Fibroblast of skin of abdomen (primary cell): ENCODE measurements around the gene KLK13. TPM values are rescaled to one million over a fixed set of nuclear protein-coding genes. Genes with fewer than 3 reads are reported as not detected.

Experiments used
- DNase-seq: peaks from one replicate; pipeline ENCODE4 v3.0.0-alpha.2; 2013
- polyA plus RNA-seq, 2 experiments: library from polyadenylated mRNA; unstranded; fragments of 120-200 nt; gene quantifications; one replicate each; pipeline ENCODE4 v1.2.1, GENCODE V29; 2013; ENCODE audit not compliant: insufficient read length in 2 of 2

Gene KLK13, protein sequence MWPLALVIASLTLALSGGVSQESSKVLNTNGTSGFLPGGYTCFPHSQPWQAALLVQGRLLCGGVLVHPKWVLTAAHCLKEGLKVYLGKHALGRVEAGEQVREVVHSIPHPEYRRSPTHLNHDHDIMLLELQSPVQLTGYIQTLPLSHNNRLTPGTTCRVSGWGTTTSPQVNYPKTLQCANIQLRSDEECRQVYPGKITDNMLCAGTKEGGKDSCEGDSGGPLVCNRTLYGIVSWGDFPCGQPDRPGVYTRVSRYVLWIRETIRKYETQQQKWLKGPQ
- polyA plus RNA-seq (2013, experiment 1 of 2; ENCODE audit: insufficient read length) = not detected
- polyA plus RNA-seq (2013, experiment 2 of 2; ENCODE audit: insufficient read length) = not detected

DNA sequence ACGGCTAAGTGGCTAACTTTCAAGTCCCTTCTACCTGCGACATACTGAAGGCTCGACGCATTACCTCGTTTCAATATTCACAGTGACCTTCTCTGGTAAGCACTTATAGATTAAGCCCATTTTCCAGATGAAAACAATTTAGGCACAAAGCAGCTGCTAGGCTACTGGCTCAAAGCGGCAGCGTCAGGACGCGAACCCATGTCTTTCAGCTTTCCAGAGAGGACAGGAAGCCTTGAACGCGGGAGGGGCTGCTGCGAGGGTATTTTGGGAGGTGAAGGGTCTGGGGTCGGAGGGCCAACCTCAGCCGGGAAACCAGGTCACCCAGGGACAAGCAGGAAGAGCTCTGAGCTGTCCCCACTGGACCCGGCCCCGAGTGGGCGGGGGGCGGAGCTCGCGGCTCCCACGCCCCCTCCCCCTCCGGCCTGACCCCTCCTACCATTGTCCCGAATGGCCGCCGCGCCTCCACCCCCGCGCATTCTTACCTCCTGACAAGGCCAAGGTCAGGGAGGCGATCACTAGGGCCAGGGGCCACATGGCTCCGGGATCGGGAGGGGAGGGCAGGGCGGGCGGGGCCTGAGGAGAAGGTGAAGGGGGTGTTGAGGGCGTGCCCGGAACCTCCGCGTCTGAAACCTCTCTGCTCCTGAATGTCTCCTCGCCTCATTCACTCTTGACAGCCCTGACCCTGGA is at the start of gene KLK13:
KLK13 (minus strand) TSS at position 559 of the 687 bp plus-strand sequence; CDS start at position 534, 25 bp downstream.
- no peak for DNase-seq

DNA sequence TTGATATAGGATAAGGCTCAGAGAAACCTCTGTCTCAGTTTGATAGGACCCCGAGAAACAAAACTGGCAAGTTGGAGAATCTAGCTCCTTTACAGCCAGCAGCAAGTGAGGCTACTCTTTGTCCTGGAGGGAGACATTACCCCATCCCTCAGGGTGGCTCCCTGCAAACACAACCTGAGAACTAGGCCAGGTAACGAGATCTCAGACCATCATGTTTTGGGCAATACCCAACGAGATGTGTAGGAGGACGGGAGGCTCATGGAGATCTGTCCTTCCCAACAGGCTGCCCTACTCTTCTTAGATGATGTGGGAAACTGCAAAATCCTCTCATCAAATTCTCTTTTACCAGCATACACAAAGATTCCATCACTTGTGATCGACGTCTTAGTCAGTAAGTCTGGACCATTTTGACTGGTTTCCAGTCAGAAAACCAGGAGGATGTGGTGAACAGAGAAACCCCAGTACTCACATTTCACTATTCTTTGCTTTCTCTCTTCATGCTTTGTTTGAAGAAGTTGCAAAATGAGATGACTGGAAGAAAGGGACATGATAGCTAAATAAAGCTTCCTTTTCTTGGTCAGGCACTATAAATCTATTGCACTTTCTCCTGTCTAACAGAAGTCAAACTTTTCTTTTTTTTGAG is 49.3 kb upstream of the KLK13 start:
- DNase-seq = no peak

DNA sequence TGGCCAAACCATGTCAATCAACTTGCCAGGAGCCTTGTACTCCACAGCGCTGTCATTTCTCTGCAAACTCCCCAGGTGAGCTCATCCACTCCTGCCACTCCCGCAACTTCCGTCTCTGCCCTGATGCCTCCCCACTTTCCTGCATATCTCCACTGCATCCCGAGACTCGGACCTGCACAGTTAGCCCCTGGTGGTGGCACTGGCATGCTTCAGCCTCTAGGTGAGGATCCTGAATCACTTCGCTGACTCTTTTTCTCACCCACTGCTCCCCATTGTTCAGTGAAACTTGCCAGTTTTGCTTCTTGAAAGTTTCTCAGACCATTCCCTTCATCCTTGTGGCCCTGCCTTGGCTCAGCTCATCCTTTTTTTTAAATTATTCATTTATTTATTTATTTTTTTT is 46.7 kb upstream of the KLK13 start:
- DNase-seq = no peak

DNA sequence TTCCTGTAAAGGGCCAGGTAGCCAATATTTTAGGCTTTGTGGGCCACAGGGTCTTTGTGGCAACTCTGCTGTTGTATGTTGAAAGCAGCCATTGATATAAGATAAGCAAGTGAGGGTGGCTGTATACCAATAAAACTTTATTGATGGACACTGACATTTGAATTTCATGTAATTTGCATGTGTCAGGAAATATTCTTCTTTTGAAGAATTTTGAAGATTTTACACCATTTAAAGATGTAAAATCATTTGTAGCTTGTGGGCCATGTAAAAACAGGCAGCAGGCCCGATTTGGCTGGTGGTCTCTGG is 45.7 kb upstream of the KLK13 start:
- DNase-seq = no peak

DNA sequence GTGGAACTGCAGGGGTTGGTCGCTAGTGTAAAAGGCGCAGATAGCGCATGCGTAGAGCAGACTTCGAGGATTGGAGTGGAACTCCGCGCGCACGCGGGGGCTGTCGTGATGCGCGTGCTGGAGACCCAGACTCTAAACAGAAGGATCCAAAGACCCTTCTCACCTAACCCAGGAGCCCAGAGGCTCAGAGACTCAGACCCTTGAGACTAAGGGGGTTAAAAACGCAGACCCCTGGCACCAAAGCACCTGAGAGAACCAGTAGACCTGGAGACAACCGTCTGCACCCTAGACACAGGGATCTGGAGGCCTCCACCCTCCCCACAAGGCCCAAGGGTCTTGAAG is 43.9 kb upstream of the KLK13 start:
- DNase-seq = no peak

DNA sequence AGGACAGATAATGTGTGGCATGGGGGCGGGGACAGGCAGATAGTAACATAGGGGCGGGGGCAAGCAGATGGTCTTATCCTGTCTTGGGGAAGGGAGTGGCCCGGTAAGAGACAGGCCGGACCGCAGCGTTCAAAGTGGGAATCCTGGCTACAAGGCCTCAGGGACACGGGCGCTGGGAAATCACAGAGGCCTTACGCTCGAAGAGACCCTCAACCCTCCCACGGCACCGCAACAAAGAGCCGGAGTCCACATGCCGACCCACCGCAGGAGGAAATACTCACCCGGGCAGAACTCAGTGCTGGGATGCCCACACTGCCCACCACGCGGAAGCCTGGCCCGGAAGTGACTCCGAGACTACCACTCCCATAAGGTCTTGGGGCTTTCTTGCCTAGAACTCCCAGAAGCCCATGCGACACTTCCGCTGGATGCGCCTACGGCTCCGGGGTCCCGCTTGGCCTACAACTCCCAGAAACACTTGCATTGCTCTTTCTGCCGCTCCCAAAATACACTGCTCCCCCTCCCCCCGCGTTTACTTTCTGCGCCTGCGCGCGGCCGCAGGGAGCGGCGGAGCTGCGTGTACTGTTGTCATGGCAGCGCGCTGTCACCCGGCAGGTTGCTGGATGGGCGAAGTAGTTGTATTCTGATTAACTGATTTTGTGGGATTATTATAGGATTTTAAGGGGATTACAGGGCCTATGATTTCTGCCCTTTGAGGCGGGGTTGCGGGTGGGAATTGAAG is 43.3 kb upstream of the KLK13 start, which contains the start of gene CTU1:
CTU1 (minus strand) TSS at position 344 of the 739 bp plus-strand sequence. CDS start 3,840 bp downstream, outside the sequence.
- DNase-seq = peak; percentile 99

DNA sequence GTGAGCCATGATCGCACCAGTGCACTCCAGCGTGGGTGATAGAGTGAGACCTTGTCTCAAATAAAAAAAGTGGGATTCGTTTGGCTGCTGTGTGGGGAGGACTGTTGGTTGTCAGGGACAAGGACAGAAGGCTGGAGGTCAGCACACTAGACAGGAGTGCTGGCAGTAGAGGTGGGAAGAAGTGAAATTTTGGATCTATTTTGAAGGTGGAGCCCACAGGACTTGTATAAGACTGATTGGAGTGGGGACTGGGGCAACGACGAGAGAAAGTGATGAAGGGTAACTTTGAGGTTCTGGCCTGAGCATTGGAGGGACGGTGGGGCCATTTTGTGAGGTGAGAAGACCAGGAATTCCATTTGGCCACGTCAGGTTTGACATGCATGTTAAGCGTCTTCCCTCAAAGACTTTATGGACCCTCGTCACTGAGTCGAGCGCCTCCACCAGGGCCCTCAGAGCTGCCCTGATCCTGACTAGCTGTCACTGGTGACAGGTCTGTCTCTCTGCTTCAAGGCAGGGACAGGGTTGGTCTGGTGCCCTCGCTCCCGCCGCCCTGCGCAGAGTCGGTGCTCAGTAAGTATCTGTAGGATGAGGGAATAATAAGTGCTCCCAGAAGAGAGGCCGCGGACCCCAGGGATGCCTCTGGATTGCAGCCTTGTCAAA is 42.6 kb upstream of the KLK13 start:
- DNase-seq = peak; percentile 45

DNA sequence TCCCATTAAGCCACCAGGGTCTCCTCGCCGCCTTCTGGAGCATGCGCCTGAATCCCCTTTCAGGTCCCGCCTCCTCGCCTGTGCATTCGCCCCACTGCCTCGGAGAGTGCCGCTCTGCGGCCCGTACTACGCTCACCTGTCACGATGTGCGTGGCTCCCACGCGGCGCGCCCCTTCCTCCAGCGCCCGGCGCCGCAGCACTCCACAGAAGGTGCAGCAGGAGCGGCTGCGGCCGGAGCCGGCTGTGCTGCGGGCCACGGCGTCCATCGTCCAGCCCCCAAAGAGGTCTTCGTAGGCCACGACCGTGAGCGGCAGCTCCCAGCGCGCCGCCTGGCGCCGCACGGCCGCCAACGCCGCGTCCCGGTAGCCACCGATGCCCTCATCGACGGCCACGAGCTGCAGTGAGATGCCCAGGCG is 39.0 kb upstream of the KLK13 start:
- no peak for DNase-seq

DNA sequence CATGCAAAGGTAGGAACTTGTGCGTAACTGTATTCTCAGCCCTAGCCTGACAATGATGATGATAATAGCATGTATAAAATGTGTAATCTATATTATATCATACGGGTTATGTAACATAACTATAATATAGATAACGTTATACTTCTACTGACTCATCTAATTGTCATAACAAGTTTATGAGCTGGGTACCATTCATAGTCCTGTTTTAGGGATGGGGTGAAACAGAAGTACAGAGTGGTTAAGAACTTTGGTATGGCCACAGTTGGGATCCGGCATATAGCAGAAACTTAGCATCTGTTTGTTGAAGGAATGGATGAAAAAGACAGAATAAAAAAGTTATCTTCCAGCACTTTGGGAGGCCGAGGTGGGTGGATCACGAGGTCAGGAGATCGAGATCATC is 38.1 kb upstream of the KLK13 start:
- no peak for DNase-seq

DNA sequence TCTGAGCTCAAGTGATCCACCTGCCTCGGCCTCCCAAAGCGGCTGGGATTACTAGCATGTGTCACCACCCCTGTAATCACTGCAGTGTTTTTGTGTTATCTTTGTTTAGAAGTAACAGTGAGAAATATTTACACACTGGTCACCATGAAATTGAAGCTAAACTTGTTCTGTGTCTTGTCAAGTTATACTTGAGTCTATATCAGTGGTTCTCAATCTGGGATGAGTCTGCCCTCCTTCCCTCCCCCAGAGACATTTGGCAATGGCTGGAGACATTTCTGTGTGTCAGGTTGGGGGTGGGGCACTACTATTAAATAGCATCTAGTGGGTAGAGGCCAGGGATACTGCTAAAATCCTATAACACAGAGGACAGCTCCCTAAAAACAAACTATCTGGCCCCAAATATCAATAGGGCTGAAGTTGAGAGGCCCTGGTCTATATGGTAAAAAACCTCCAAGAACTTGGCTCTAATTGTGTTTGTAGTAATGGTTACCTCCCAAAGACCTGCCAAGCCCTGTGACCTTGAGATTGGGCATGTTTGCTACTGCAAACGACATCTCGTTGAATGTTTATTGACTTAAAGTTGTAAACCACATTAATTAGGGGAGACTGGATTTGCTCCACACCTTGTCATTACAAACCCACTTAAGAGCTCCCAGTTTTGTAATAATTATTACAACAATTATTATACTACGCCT is 36.4 kb upstream of the KLK13 start:
- no peak for DNase-seq

DNA sequence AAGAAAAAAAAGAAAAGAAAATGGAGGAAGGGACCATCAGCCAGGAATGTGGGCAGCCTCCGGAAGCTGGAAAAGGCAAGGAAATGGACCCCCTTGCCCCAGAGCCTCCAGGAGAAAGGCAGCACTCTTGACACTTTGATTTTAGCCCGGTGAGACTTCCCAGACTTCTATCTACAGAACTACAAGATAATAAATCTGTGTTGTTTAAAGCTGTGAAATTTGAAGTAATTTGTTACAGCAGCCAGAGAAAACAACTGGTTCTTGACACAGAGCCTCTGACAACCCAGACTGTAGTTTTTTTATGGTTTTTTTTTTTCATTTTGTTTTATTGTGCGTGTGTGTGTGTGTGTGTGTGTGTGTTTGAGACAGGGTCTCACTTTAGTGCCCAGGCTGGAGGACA is 35.7 kb upstream of the KLK13 start:
- no peak for DNase-seq

DNA sequence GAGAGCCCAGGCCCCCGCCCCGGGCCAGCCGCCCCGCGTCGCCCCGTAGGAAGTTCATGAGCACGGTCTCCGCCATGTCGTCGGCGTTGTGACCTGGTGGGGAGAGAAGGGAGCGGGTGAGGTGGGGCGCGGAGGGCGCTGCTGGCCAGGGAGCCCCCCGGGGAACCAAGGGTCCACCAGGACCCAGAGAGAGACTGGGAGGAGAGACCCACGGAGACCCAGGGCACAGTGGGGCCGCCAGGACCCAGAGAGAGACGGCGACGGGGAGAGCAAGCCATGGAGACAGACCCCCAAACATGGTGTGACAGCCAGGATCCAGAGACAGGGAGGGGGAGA is 34.1 kb upstream of the KLK13 start:
- no peak for DNase-seq

DNA sequence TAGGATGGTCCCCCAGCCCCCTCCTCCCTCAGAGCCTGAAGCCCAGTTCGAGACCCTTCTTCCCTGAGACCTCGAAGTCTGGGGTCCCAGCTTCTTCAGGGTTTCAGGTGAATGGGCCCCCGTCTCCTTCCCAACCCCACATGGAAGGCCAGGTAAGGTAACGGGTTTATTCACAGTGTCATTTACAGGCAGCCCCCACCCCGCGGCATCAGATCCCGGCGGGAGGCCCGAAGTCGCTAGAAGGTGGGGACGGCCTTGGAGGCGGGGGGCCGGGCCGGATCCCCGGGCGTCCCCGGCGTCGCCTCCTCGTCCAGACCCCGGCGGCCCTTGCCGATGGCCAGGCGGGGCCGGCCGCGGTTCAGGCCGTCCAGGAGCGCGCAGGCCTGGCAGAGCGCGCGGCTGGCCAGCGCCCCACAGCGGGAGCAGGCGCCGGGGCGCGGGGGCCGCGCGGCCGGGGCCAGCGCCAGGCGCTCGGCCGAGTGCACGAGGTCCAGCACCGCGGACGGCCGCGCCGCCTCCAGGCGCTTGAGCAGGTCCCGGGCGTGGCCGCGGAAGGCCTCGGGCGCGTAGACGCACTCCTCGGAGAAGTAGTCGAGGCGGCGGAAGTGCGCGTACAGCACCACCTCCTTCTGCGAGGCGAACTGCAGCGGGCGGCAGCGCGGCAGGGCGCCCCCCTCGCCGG is 33.6 kb upstream of the KLK13 start:
- peak; percentile 35 for DNase-seq

DNA sequence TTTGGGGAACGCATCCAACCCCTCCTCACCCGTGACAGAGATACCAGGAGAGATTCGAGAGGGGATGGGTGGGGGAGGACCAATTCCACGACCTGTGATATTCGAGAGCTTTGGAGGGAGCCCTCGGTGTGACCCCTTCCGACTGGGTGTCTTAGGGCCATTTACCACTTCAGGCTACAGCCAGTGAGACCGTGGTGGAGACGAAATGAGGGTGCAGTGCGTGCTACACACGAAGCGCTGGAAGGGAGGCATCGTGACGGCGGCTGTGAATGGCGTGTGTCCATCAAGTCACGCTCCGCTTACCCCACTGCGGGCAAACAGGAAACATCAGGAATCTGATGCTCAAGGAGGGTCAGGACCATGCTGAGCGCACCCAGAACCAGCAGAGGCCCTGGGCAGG is 32.9 kb upstream of the KLK13 start:
- no peak for DNase-seq

DNA sequence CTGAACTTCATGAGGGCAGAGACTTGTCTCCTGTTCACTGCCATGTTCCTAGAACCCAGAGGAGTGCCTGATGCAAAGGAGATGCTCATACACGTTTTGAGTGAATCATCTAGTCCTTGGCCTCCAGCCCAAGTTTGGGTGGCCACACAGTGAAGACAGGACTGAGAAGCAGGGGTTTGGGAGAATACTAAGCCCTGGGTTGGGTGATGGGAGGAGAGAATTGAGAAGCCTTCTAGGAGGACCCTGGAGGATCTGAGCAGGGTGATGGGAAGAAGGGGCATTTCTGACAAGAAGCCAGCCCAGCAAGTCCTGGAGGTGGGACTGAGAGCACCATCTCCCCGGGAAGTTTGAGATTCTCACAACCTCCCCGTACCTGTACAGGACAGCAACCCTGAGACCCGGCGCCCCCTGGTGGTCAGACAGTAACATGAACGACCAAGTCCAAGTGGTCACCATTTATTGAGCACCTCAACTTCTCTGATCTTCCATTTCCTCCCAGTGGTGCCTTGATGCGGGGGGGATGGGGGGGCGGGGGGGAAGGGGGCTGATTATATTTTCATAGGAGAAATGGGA is 32.4 kb upstream of the KLK13 start:
- peak; percentile 62 for DNase-seq

DNA sequence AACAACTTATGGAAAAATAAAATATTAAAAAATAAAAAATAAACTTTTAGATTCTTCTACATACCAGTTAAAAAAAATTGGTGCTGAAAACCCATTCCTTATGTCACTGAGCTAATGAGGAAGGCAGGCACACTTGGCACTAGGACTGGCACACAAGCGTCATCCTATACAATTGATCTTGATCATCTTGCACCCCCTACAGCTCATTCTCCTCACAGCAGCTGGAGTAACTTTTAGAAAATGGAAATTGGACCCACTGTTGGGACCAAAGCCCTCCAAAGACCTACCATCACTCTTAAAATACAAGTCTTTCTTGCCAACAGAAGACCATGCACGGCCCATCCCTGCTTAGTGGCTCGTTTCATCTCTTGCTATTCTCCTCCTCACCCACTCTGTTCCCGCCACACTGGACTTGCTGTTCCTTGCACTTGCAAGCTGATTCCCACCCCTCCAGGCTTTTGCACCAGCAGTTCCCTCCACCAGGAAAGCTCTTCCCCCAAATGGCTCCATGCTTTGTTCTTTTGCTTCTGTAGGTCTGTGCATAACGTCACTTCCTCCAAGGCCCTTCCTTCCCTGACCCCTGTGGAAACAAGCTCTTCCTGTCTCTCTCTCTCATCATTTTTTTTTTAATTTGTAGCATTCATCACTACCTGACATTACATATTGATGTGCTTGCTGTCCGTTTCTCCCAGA is 31.7 kb upstream of the KLK13 start:
- no peak for DNase-seq

DNA sequence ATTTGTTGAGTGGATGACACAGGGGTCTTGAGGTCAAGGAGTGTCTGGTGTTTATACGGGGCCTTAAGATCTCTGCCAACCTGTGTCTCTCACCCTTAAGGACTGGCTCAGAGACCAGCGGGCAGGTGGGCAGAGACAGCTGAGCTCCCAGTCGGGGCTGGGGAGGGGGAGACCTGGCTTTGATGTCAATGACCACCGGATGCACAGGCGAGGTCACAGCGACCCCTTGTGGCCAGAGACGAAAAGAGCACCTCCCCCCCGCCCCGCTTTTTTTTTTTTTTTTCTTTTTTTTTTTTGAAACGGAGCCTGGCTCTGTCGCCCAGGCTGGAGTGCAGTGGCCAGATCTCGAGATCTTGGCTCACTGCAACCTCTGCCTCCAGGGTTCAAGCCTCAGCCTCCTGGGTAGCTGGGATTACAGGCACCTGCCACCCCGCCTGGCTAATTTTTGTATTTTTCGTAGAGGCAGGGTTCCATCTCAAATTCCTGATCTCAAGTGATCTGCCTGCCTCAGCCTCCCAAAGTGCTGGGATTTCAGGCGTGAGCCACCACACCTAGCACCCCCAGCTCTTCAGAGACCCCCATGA is 29.9 kb upstream of the KLK13 start:
- DNase-seq = no peak

DNA sequence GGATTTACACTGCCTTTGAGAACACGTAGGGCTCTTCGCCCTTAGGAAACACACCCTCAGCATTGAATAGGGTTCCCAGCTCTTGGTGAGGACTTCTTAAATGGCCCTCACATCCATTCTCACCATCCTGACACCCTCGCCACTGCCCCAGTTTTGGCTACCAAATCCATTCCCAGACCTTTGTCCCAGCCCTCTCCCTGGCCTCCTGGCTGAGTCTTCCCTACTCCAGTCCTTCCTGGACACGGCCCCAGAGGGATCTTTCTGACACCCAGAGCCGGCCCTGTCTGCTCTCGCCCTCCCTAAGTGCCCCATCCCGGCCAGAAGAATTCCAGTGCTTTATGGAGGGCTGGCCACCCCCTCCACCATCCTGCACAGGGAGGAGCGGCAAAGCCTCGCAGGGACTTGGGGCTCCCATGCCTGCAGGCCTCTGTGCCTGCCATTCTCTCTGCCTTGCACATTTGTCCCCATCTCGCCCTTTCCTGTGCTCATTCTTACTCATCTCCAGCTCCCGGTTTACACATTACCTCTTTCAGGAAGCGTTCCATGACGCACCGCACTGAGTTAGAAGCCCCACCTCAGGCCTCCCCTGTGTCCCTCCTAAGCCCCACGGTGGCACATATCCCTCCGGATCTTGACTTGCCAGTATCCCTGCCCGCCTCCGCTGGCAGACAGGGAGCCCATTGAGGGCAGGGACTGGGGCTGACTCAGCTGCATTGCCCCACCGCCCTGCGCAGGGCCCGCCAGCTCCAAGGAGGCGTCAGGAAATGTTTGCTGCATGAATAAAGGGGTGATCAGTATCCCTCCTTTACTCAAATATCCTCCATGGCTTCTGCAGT is 28.8 kb upstream of the KLK13 start:
- DNase-seq = no peak

DNA sequence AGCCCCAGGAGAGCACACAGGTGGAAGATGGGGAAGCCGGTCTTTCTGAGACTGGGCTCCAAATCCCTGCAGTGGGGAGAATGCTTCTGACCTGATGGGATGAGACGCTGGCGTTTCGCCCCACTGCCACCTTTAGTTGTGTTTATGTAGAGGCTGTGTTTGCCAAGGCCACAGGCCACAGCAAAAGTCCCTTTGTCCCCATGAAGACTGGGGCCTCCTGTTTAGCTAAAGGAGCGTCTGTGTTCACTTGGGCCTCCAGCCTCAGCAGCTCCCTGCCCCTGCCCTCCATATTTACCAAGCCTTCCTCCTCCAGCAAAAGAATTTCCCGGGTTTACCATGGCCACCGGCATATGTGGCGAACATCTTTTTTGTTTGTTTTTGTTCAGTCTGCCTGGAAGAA is 28.2 kb upstream of the KLK13 start:
- no peak for DNase-seq
